Retinal pigment epithelial cell (primary cell): ENCODE data around the gene CREB3L2.

Experiments used
- DNase-seq: peaks from one replicate; pipeline ENCODE4 v3.0.0-alpha.2; 2010; ENCODE audit warnings: low read depth
- H3K4me3 ChIP-seq: 2 replicates; pipeline ENCODE4 v1.5.1; 2011; ENCODE audit warnings: mild to moderate bottlenecking, low read length, control low read depth, moderate library complexity
- TF ChIP-seq, protein P1 (sequence below): conservative IDR thresholded peaks from 2 replicates; pipeline ENCODE4 v1.5.1; 2011; ENCODE audit warnings: low read depth, low read length, control low read depth, inconsistent platforms

Gene CREB3L2

DNA sequence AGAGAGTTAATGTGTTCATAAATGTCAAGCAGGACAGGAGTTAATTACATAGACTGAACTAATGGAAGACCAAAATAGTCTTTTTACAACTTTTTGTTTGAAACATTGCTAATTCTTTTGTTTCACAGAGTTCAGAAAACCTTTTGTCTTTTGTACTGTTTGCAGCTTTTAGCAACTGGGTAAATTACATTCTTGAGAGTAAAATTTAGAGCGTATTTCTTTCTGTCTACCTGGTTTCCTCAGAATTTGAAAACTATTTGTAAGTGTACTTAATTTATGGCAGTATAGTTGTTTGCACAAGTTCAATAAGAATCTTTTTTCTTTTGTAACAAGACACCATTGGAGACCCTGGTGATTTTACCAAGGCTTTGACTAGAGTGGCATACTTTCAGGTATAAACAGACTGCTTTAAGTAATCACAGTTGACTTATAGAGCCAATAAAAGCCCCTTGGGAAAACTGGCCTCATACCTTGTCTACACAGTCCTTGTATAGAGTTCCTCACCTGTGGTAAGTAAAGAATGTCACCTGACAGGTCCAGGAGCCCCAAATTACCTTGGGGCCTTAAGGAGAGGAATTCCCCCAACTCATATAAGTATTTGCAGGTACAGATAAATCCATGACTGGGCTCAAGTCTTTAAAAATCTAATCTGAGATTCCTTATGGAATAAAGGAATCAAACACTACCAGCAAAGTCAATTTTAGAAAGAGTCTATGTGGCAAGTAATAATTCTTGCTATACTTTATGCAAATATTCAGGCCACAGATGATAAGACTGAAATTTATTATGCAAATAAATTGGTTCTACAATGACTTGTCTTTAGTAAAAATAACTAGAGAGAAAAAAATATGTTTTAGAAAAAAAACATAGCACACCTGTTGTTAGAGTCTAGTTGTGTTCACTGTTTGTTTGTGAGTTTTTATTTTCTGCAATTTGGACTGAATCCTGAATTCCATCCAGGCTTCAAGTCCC is 23.6 kb upstream of the CREB3L2 start:
- TF ChIP-seq, protein P1, sequence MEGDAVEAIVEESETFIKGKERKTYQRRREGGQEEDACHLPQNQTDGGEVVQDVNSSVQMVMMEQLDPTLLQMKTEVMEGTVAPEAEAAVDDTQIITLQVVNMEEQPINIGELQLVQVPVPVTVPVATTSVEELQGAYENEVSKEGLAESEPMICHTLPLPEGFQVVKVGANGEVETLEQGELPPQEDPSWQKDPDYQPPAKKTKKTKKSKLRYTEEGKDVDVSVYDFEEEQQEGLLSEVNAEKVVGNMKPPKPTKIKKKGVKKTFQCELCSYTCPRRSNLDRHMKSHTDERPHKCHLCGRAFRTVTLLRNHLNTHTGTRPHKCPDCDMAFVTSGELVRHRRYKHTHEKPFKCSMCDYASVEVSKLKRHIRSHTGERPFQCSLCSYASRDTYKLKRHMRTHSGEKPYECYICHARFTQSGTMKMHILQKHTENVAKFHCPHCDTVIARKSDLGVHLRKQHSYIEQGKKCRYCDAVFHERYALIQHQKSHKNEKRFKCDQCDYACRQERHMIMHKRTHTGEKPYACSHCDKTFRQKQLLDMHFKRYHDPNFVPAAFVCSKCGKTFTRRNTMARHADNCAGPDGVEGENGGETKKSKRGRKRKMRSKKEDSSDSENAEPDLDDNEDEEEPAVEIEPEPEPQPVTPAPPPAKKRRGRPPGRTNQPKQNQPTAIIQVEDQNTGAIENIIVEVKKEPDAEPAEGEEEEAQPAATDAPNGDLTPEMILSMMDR: no peak
- no peak for DNase-seq
- H3K4me3 ChIP-seq: no peak overlapping the region

DNA sequence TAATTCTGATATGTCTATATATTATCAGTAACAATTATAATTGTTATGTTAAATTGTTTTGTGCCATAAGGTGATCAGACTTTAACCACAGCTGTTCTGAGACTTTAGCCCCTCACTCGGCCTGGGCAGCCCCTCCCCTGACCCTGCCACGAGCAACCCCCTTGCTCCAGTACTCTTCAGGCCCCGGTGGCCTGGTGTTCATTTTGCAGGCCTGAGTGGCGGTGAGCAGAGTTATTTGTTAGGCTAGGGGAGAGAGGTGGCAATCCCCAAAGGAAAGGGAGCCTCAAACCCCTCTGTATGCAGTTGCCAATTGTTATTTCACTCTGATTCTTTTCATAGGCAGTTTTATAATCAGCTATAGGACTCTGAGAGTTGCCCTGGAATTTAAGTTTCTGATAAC is 22.9 kb upstream of the CREB3L2 start:
- TF ChIP-seq, protein P1: no peak
- H3K4me3 ChIP-seq: no peak overlapping the region

DNA sequence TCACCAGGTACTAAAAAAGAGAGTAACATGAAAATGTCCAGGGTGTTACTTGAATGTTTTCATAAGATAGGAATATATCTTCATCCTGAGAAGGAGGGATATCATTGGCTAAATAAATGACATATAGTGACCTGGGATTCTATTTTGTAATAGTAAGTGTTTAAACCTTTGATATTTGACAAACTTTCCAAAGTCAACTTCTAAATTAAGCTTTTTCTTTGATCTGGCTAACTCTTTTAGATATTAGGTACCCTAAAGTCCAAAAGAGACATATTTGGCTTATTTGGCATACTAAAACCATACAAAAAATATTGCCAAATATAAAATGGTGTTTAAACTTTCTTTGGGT is 22.4 kb upstream of the CREB3L2 start:
- no peak overlapping the region for H3K4me3 ChIP-seq
- TF ChIP-seq, protein P1: no peak
- DNase-seq: no peak

More for the DNA sequence above, 22.9 kb upstream of the CREB3L2 start:
- no peak for DNase-seq

DNA sequence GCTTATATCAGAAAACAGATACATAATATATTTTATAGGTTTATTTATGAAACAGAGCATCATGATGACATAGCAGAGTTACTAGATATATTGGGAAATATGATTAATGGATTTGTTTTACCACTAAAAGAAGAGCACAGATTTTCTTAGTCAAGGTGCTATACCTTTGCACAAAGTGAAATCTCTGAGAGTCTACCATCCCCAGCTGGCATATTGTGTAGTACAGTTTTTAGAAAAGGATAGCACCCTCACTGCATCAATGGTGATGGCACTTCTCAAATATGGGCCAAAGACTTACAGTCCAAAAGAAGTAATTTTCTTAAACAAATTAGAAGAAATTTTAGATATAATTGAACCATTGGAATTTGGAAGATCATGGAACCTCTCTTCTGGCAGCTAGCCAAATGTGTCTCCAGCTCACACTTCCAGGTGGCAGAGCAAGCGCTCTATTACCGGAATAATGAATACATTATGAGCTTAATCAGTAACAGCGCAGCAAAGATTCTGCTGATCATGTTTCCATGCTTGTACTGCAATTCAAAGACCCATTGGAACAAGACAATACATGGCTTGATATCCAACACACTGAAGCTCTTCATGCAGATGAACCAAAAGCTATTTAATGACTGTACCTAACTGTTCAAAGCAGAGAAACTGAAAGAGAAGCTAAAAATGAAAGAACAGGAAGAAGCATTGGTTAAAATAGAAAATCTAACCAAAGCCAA is 21.9 kb upstream of the CREB3L2 start:
- TF ChIP-seq, protein P1: no peak
- no peak for DNase-seq
- H3K4me3 ChIP-seq: no peak overlapping the region

DNA sequence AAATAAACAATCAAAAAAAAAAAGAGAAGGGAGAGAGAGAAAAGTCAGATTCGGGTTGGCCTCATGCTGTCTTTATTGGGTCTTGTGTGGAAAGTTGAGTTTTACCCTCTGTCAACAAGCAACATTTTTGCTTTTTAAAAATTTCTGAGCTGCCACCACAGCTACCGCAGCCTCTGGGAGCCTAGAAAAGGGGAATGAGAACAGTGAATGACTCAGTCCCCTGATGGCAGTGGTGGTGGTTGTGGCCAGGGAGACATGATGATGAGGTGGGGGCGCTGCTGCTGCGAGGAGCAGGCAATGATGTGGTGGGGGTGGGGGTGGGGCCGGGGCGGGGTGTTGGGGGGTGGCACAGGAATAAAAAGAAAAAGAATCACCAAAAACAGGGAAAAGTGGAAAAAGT is 20.0 kb upstream of the CREB3L2 start:
- TF ChIP-seq, protein P1: no peak
- DNase-seq: no peak
- H3K4me3 ChIP-seq: no peak overlapping the region

DNA sequence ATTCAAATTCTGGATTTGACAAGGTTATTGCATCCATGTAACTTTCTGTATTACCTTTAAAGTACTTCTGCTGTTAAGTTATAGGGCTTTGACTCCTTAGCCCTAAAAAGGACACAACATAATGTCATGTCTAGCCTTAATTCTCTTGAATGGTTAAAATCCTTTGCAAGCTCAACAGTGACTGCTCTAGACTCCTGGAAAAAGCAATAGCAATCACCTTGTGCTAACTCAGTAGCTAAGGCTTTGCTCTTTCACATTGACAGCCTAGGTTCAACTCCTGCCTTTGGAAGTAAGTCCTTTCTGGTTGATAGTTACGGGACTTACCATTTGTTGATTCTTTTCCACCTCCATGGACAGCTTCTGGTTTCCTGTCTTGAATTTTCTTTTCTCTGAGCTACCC is 16.1 kb upstream of the CREB3L2 start:
- no peak overlapping the region for H3K4me3 ChIP-seq
- TF ChIP-seq, protein P1: no peak
- no peak for DNase-seq
